Breast epithelium (tissue), 3 donors: ENCODE data around the gene RAMP1.

Source experiments
- CTCF ChIP-seq, 3 donors: fragments of 450-650 bp; IDR thresholded peaks; one replicate each; pipeline ENCODE4 v1.5.1; 2016 to 2017; ENCODE audit warnings: antibody characterized with exemption in 3 of 3, mild to moderate bottlenecking in 3 of 3, moderate library complexity in 3 of 3
- POLR2A ChIP-seq: fragments of 450-650 bp; IDR thresholded peaks from one replicate; pipeline ENCODE4 v1.6.1; 2016; ENCODE audit warnings: antibody characterized with exemption, mild to moderate bottlenecking, moderate library complexity

DNA sequence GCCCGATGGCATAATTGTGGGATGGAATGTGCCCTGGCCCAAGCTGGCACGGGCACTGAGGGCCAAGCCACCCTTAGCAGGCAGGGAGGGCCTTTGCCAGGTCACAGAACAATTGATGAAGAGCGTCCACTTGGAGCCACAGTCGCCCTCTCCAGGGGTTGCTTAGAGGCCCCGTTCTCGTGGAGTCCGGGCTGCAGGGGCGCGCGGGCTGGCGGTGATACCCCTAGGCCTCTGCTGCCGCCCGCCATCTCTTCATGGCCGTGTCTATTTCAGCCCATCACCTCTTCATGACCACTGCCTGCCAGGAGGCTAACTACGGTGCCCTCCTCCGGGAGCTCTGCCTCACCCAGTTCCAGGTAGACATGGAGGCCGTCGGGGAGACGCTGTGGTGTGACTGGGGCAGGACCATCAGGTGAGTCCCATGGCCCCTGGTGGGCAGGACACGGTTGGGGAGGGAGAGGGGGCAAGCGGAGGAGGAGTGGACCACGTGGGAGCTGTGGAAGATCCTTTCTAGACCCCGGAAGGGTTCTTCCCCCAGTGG lies 17.6 kb downstream of the RAMP1 start:
- TF ChIP-seq POLR2A (no peak), CTCF (IDR thresholded peaks at IDR 0.05) (no peak)
